Colonic mucosa (tissue), 4 donors: ENCODE results near the gene SCD5. TPM values are rescaled to one million over a fixed set of nuclear protein-coding genes. Genes with fewer than 3 reads are reported as not detected.

ENCODE experiments used
- DNase-seq: peaks from one replicate; pipeline ENCODE4 v3.0.0-alpha.2; 2020
- H3K27ac ChIP-seq: fragments of 200-600 bp; one replicate; pipeline ENCODE4 v1.8.0; 2021
- H3K27me3 ChIP-seq: fragments of 200-600 bp; one replicate; pipeline ENCODE4 v1.8.0; 2021
- H3K36me3 ChIP-seq: fragments of 200-600 bp; one replicate; pipeline ENCODE4 v1.8.0; 2021
- H3K4me1 ChIP-seq: fragments of 200-600 bp; one replicate; pipeline ENCODE4 v1.8.0; 2021; ENCODE audit warnings: mild to moderate bottlenecking
- H3K4me3 ChIP-seq: fragments of 200-600 bp; one replicate; pipeline ENCODE4 v1.8.0; 2021
- H3K9ac ChIP-seq, 2 donors: one replicate each; pipeline ENCODE4 v1.7.0; 2013; ENCODE audit warnings: control low read depth in 2 of 2, low read depth in 2 of 2, low read length in 2 of 2
- H3K9me3 ChIP-seq: fragments of 200-600 bp; one replicate; pipeline ENCODE4 v1.8.0; 2021
- intact Hi-C: fragments of 100-400 bp; cut with DNase I; formaldehyde crosslinking; loops from one replicate; pipeline ENCODE4 v1.14.1; 2022
- total RNA-seq, 2 donors: library from RNA; stranded (reverse); fragmentation: NEBNext Ultra II Directional in 1 of 2; extraction: Animal tissue kit (Norgen Biotek cat#: 25700) in 1 of 2; gene quantifications; one replicate each; pipeline ENCODE4 v1.2.1, GENCODE V29; 2021
- TF ChIP-seq, protein P1 (sequence below): fragments of 200-600 bp; IDR thresholded peaks from one replicate; pipeline ENCODE4 v1.8.0; 2022; ENCODE audit warnings: antibody characterized with exemption, mild to moderate bottlenecking
- donor health status: healthy.
- donor health status: DM: no; HTN: no; CAD: no.
- donor health status: DM: no; HTN: no; CAD: no.

The SCD5 gene
- total RNA-seq, 2 donors from 2014 or later = 2.8 to 4.4 TPM

DNA sequence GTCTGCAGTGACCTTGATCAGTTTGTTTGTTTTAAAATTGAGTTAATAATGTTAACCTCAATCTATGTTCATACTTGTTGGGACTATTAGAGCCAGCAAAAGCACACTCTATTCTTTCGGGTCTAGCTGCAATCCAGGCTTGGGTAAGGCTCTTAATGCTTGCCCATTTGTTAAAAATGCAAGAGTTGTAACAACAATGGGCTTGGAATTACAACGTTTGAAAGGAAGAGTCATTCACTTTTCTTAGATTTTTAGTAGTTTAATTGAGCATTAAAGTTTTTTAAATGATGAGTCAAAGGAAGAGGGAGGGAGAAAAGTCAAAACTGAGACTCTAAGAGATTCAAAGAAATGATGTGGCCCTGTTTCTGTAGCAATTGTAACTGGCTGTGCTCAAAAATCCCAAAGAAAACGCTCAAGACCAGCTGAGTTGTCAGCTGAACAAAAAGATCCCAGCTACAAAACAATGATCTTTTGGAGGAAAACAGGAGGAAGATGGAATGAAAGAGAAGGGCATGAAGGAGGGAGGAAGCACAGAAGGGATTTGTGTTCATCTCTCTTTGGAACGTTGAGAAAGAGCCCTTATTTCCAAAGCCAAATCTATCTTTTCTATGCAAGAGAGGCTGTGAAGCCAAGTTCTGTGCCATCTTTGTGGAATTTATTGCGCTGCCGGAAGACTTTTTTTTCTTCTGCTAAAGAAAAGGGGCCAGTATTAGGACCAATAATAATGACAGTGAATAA lies 5.5 kb downstream of the SCD5 start:
- Histone ChIP-seq H3K27ac (no peak overlapping the region), H3K36me3 (no peaks in the 10 kb centered on the region), H3K4me3 (no peak overlapping the region), H3K27me3 (no peaks in the 10 kb centered on the region), H3K9me3 (no peaks in the 10 kb centered on the region), H3K4me1 (no peaks in the 10 kb centered on the region), H3K9ac (no peak overlapping the region)
- TF ChIP-seq, protein P1, sequence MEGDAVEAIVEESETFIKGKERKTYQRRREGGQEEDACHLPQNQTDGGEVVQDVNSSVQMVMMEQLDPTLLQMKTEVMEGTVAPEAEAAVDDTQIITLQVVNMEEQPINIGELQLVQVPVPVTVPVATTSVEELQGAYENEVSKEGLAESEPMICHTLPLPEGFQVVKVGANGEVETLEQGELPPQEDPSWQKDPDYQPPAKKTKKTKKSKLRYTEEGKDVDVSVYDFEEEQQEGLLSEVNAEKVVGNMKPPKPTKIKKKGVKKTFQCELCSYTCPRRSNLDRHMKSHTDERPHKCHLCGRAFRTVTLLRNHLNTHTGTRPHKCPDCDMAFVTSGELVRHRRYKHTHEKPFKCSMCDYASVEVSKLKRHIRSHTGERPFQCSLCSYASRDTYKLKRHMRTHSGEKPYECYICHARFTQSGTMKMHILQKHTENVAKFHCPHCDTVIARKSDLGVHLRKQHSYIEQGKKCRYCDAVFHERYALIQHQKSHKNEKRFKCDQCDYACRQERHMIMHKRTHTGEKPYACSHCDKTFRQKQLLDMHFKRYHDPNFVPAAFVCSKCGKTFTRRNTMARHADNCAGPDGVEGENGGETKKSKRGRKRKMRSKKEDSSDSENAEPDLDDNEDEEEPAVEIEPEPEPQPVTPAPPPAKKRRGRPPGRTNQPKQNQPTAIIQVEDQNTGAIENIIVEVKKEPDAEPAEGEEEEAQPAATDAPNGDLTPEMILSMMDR = no peak
- intact Hi-C loops = no loop called here
- DNase-seq = no peak

DNA sequence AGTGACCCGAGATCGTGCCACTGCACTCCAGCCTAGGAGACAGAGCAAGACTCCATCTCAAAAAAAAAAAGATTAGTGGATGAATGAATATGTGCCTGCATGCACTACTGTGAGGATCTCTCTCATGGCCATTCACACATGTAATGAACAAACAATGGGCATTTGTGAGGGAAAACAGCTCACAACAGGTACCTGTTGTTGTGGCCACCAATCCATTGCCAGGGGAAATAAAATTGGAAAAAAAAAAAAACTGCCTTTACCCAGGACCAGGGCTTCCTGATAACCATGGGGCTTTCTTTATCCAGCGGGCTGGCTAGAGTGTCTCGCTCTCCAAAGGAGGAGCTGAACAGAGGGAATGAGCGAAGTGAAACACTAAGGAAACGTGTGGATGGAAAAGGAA lies 7.4 kb downstream of the SCD5 start:
- Histone ChIP-seq H3K27me3 (no peaks in the 10 kb centered on the region), H3K36me3 (no peaks in the 10 kb centered on the region), H3K9ac (no peak overlapping the region), H3K27ac (no peak overlapping the region), H3K4me3 (no peak overlapping the region), H3K4me1 (no peaks in the 10 kb centered on the region), H3K9me3 (no peaks in the 10 kb centered on the region)
- TF ChIP-seq, protein P1 = no peak
- no peak for DNase-seq
- intact Hi-C loops = no loop called here

DNA sequence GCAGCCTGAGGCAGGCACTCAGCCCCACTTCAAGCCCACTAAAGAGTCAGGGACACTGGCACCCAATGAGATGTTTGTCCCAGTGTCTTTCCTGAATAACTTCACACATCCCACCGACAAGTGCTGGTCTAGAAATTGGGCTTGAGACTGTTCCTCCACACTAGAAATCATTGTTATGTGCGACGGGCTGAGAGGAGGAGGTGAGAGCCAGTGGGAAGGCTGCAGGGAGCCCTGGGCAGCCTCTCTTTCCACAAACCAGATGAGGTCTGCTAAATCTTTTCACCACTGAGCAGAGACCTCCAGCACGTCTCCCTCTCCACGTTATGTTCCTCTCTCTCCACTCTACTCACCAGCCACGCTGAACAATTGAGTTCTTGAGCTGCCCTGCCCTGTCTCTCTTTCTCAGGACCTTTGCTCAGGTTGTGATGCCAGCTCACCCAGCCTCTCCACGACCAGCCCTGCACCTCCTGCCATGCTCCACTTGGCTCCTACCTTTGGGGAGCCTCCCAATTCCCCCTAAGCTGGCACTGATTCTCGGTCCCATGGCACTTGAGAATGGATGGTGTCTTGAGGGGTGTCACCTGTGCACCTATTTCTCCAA lies 8.4 kb downstream of the SCD5 start:
- Histone ChIP-seq H3K9ac (no peak overlapping the region), H3K27me3 (no peaks in the 10 kb centered on the region), H3K9me3 (no peaks in the 10 kb centered on the region), H3K4me3 (no peak overlapping the region), H3K36me3 (no peaks in the 10 kb centered on the region), H3K27ac (no peak overlapping the region), H3K4me1 (no peaks in the 10 kb centered on the region)
- intact Hi-C loops = no loop called here
- no peak for DNase-seq
- TF ChIP-seq, protein P1 = no peak

DNA sequence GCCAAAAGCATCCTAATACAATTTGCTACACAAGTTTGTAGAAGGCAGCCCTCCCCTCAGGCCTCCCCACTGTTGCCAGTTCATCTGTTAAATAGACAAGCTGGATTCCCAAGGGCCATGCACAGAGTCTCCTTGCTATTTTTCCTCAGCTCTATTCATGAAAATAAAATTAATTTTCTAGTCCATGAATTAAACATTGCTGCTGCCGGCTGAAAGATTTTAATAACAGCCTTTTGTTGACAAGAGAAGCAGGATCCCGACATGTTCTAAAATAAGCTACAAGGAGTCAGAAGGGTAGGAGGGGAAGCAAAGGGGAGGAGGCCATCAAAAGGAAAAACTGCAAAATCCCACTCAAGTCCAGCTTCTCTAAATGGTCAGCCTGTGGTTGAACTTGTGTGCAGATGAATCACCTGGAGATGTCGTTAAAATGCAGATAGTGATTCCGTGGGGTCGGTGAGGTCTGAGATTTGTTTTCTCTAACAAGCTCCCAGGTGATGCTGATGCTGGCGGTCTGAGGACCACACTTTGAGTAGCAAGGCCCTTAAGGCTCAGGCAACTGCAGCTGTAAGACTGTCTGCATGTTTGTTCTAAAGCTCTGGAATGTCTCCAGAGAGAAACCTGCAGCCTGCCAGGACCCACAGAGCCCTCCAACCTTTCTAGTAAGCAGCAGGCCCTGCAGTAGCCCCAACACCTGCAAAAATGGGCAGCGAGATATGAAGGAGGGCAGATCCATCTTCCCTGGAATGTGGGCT lies 9.4 kb downstream of the SCD5 start:
- TF ChIP-seq, protein P1 = no peak
- Histone ChIP-seq H3K9me3 (no peaks in the 10 kb centered on the region), H3K4me3 (no peak overlapping the region), H3K36me3 (no peaks in the 10 kb centered on the region), H3K27me3 (no peaks in the 10 kb centered on the region), H3K27ac (no peak overlapping the region), H3K9ac (no peak overlapping the region), H3K4me1 (no peaks in the 10 kb centered on the region)
- no peak for DNase-seq
- intact Hi-C loops = no loop called here

- DNase-seq = no peak
- H3K4me1 ChIP-seq = no peaks in the 10 kb centered on the region
- H3K9ac ChIP-seq = no peak overlapping the region
- intact Hi-C loops = no loop called here
- no peaks in the 10 kb centered on the region for H3K36me3 ChIP-seq
- no peaks in the 10 kb centered on the region for H3K9me3 ChIP-seq
- no peak overlapping the region for H3K27ac ChIP-seq
- H3K4me3 ChIP-seq = no peak overlapping the region
- TF ChIP-seq, protein P1 = no peak
- H3K27me3 ChIP-seq = no peaks in the 10 kb centered on the region
These were observed 11.3 kb downstream of the SCD5 start for GRCh38 chr4:82787342-82787741.
